HEK293 (cell line): Measurements from ENCODE around the gene SLIT1.

ENCODE experiments used
- CTCF ChIA-PET: fragments of 350-600 bp; formaldehyde crosslinking; extraction: SDS; loops from one replicate; lab custom pipeline; 2021; ENCODE audit warnings: antibody characterized with exemption; lab: Yijun Ruan, JAX
- POLR2A ChIA-PET: fragments of 300-600 bp; formaldehyde crosslinking; extraction: SDS; loops from one replicate; lab custom pipeline; 2020; ENCODE audit warnings: antibody characterized with exemption, inconsistent platforms; lab: Yijun Ruan, JAX
- H3K27ac ChIP-seq: fragments of 200-500 bp; sonication (Bioruptor generic); 2 replicates; pipeline ENCODE4 v1.5.1; 2014; ENCODE audit warnings: low read depth, low read length, control low read depth, inconsistent platforms; ENCODE audit errors: extremely low read depth
- H3K36me3 ChIP-seq, 2 experiments: fragments of 200-500 bp in 1 of 2; sonication (Bioruptor generic) in 1 of 2; 1 replicate in 1 of 2; 2 replicates in 1 of 2; pipeline ENCODE4 v1.5.1; 2014 to 2017; ENCODE audit warnings: inconsistent platforms in 2 of 2, low read length in 2 of 2; ENCODE audit not compliant: control insufficient read depth in 2 of 2, insufficient read depth in 1 of 2
- H3K4me1 ChIP-seq: fragments of 200-500 bp; sonication (Bioruptor generic); 2 replicates; pipeline ENCODE4 v1.5.1; 2014; ENCODE audit warnings: mild to moderate bottlenecking, low read length, inconsistent platforms; ENCODE audit not compliant: control insufficient read depth, insufficient read depth
- H3K4me3 ChIP-seq: 2 replicates; pipeline ENCODE4 v1.5.1; 2011; ENCODE audit warnings: low read depth, mild to moderate bottlenecking, control low read depth, low read length, moderate library complexity
- H3K9me3 ChIP-seq: fragments of 200-500 bp; sonication (Bioruptor generic); 2 replicates; pipeline ENCODE4 v1.5.1; 2014; ENCODE audit warnings: low read depth, low read length, inconsistent platforms; ENCODE audit not compliant: control insufficient read depth, insufficient read depth
- HOXD13 ChIP-seq: sonication (generic); formaldehyde crosslinking; IDR thresholded peaks from 2 replicates; pipeline ENCODE4 v1.8.0; 2022; ENCODE audit warnings: missing genetic modification reagents, borderline replicate concordance
- KLF8 ChIP-seq: fragments of 450-650 bp; formaldehyde crosslinking; IDR thresholded peaks from 2 replicates; pipeline ENCODE4 v1.5.1; 2016; ENCODE audit warnings: missing biosample characterization, missing genetic modification characterization
- MZF1 ChIP-seq: fragments of 450-650 bp; formaldehyde crosslinking; IDR thresholded peaks from 2 replicates; pipeline ENCODE4 v1.5.1; 2017; ENCODE audit warnings: missing biosample characterization, missing genetic modification characterization, borderline replicate concordance
- SCRT1 ChIP-seq: fragments of 450-650 bp; formaldehyde crosslinking; IDR thresholded peaks from 2 replicates; pipeline ENCODE4 v1.5.1; 2016; ENCODE audit warnings: missing biosample characterization, missing genetic modification characterization, borderline replicate concordance
- TSHZ1 ChIP-seq: fragments of 450-650 bp; formaldehyde crosslinking; IDR thresholded peaks from 2 replicates; pipeline ENCODE4 v1.5.1; 2016; ENCODE audit warnings: missing biosample characterization, missing genetic modification characterization, borderline replicate concordance
- ZBTB20 ChIP-seq: fragments of 450-650 bp; formaldehyde crosslinking; IDR thresholded peaks from 2 replicates; pipeline ENCODE4 v1.5.1; 2016; ENCODE audit warnings: missing biosample characterization, missing genetic modification characterization
- ZFP3 ChIP-seq: fragments of 450-650 bp; formaldehyde crosslinking; IDR thresholded peaks from 2 replicates; pipeline ENCODE4 v1.5.1; 2016; ENCODE audit warnings: low read depth, missing biosample characterization, missing genetic modification characterization
- ZNF175 ChIP-seq: fragments of 450-650 bp; formaldehyde crosslinking; IDR thresholded peaks from 2 replicates; pipeline ENCODE4 v1.5.1; 2016; ENCODE audit warnings: missing biosample characterization, missing genetic modification characterization
- ZNF2 ChIP-seq: fragments of 450-650 bp; formaldehyde crosslinking; IDR thresholded peaks from 2 replicates; pipeline ENCODE4 v1.5.1; 2016; ENCODE audit warnings: missing biosample characterization, missing genetic modification characterization
- ZNF341 ChIP-seq: fragments of 450-650 bp; formaldehyde crosslinking; IDR thresholded peaks from 2 replicates; pipeline ENCODE4; 2016; ENCODE audit warnings: low read depth, missing biosample characterization, missing genetic modification characterization
- ZNF398 ChIP-seq: fragments of 450-650 bp; formaldehyde crosslinking; IDR thresholded peaks from 2 replicates; pipeline ENCODE4 v1.5.1; 2017; ENCODE audit warnings: missing biosample characterization, missing genetic modification characterization
- ZNF521 ChIP-seq: fragments of 450-650 bp; formaldehyde crosslinking; IDR thresholded peaks from 2 replicates; pipeline ENCODE4 v1.5.1; 2017; ENCODE audit warnings: missing biosample characterization, mild to moderate bottlenecking, missing genetic modification characterization
- ZNF529 ChIP-seq: fragments of 450-650 bp; formaldehyde crosslinking; IDR thresholded peaks from 2 replicates; pipeline ENCODE4 v1.5.1; 2017; ENCODE audit warnings: missing genetic modification characterization, missing biosample characterization; ENCODE audit not compliant: insufficient replicate concordance
- ZNF544 ChIP-seq: fragments of 450-650 bp; formaldehyde crosslinking; IDR thresholded peaks from 2 replicates; pipeline ENCODE4 v1.5.0; 2017; ENCODE audit warnings: missing biosample characterization, missing genetic modification characterization
- ZNF555 ChIP-seq: fragments of 450-650 bp; formaldehyde crosslinking; conservative IDR thresholded peaks from 2 replicates; pipeline ENCODE4 v1.5.1; 2017; ENCODE audit warnings: missing biosample characterization, mild to moderate bottlenecking, missing genetic modification characterization, inconsistent platforms
- ZNF621 ChIP-seq: fragments of 450-650 bp; formaldehyde crosslinking; IDR thresholded peaks from 2 replicates; pipeline ENCODE4 v1.5.1; 2017; ENCODE audit warnings: missing biosample characterization, missing genetic modification characterization
- ZNF626 ChIP-seq: fragments of 450-650 bp; sonication (Bioruptor Pico); formaldehyde crosslinking; IDR thresholded peaks from 2 replicates; pipeline ENCODE4 v1.5.1; 2018; ENCODE audit warnings: missing biosample characterization, missing genetic modification characterization, inconsistent platforms
- ZNF660 ChIP-seq: fragments of 450-650 bp; IDR thresholded peaks from 2 replicates; pipeline ENCODE4 v1.5.1; 2018; ENCODE audit warnings: missing biosample characterization, mild to moderate bottlenecking, missing genetic modification characterization
- ZNF76 ChIP-seq: fragments of 450-650 bp; formaldehyde crosslinking; IDR thresholded peaks from 2 replicates; pipeline ENCODE4; 2016; ENCODE audit warnings: low read depth, missing biosample characterization, missing genetic modification characterization, borderline replicate concordance
- TF ChIP-seq, protein P1 (sequence below): fragments of 450-650 bp; formaldehyde crosslinking; IDR thresholded peaks from 2 replicates; pipeline ENCODE4 v1.5.1; 2016; ENCODE audit warnings: missing biosample characterization, missing genetic modification characterization

The SLIT1 gene

DNA sequence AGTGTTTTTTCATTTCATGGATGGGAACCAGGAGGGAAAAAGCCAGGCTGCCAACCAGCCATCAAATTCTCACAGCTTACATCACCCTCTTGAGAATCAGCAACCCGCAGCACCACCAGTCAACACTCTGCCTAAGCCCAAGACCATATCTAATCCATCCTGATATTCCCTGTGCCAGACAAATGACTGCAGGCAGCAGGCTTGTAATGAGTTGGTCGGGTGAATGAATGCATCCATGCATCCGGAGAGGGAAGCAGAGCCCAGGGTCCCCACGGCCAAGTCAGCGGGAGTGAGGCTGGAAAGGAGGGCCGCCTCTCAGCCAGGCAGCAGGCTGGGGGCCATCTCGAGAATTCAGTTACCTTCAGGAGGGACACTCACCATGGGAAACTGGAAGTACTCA lies 46.9 kb downstream of the SLIT1 start (continued):
- TF ChIP-seq, protein P1, sequence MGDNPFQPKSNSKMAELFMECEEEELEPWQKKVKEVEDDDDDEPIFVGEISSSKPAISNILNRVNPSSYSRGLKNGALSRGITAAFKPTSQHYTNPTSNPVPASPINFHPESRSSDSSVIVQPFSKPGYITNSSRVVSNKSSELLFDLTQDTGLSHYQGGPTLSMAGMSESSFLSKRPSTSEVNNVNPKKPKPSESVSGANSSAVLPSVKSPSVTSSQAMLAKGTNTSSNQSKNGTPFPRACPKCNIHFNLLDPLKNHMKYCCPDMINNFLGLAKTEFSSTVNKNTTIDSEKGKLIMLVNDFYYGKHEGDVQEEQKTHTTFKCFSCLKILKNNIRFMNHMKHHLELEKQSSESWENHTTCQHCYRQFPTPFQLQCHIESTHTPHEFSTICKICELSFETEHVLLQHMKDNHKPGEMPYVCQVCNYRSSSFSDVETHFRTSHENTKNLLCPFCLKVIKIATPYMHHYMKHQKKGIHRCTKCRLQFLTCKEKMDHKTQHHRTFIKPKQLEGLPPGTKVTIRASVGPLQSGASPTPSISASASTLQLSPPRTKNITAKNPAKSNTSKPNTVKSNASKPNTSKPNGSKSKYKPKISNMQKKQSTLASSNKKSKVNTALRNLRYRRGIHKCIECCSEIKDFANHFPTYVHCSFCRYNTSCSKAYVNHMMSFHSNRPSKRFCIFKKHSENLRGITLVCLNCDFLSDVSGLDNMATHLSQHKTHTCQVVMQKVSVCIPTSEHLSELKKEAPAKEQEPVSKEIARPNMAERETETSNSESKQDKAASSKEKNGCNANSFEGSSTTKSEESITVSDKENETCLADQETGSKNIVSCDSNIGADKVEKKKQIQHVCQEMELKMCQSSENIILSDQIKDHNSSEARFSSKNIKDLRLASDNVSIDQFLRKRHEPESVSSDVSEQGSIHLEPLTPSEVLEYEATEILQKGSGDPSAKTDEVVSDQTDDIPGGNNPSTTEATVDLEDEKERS (tag by site-specific recombination) = no peak

DNA sequence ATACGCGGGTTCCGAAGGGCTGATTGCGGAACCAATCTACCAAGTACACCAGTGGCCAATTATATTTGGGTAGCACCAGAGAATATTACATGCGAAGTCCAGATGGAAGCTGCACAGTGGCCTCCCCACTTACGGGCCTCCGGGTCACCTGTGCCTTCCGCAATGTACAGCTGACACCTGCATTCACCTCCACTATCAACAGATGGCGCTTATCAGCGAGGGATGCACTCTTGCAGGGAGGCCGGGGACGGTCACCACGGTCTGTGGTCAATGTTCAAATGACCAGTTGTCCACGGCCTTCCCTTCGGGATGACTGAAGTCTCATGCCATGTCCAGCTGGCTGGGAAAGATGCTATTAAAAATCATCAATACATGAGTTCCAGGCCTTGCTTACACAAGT lies 47.6 kb downstream of the SLIT1 start:
- Histone ChIP-seq H3K36me3 (no peaks in the 10 kb centered on the region), H3K4me1 (no peaks in the 10 kb centered on the region), H3K27ac (no peak overlapping the region), H3K9me3 (no peaks in the 10 kb centered on the region), H3K4me3 (no peak overlapping the region)
- no peak for TF ChIP-seq ZNF555 (tag by site-specific recombination)
- TF ChIP-seq ZNF2 = no peak
- TF ChIP-seq ZNF175 (tag by site-specific recombination) = no peak
- no peak for TF ChIP-seq ZNF521 (tag by site-specific recombination)
- no peak for TF ChIP-seq HOXD13 (CRISPR knock-in tag)
- no peak for TF ChIP-seq ZNF76 (tag by site-specific recombination)
- TF ChIP-seq ZNF660 = no peak
- TF ChIP-seq ZNF529 (tag by site-specific recombination) = no peak
- TF ChIP-seq ZNF341 (tag by site-specific recombination) = no peak
- CTCF ChIA-PET = interaction anchor here (0.7 to 1.8 kb wide), 8 partner anchors 14 to 72 kb away, joined by 3 to 7 read pairs (median 4); no protein-coding TSS in a partner anchor
- POLR2A ChIA-PET = no interaction called here

- no peaks in the 10 kb centered on the region for H3K9me3 ChIP-seq
- no peaks in the 10 kb centered on the region for H3K36me3 ChIP-seq
- H3K4me3 ChIP-seq = no peak overlapping the region
- CTCF ChIA-PET = interaction anchor here (1.0 to 1.8 kb wide), 6 partner anchors 13 to 113 kb away, joined by 3 to 9 read pairs (median 5); no protein-coding TSS in a partner anchor
- no peak overlapping the region for H3K27ac ChIP-seq
- POLR2A ChIA-PET = no interaction called here
- H3K4me1 ChIP-seq = no peaks in the 10 kb centered on the region
- no peak for TF ChIP-seq ZNF544 (tag by site-specific recombination)
- TF ChIP-seq, protein P1 (tag by site-specific recombination) = no peak
- TF ChIP-seq ZNF398 (tag by site-specific recombination) = no peak
- TF ChIP-seq ZNF521 (tag by site-specific recombination) = no peak
- TF ChIP-seq ZNF660 = no peak
- TF ChIP-seq TSHZ1 (tag by site-specific recombination) = no peak
- no peak for TF ChIP-seq ZFP3 (tag by site-specific recombination)
- no peak for TF ChIP-seq KLF8
- no peak for TF ChIP-seq ZNF626 (tag by site-specific recombination)
- no peak for TF ChIP-seq ZNF621 (tag by site-specific recombination)
- no peak for TF ChIP-seq MZF1 (tag by site-specific recombination)
- TF ChIP-seq SCRT1 (tag by site-specific recombination) = no peak
- no peak for TF ChIP-seq ZBTB20 (tag by site-specific recombination)
Measured at GRCh38 chr10:97136756-97137155, 49.0 kb downstream of the SLIT1 start.
